T47D (cell line): ENCODE results near the gene ATP5PO.
"Not testable (repeated sequence)": the region's sequence is repeated elsewhere in the genome, so short reads cannot be mapped to it uniquely, and the experiment has no call there.

Experiments
- DNase-seq, 2 experiments: peaks; one replicate each; pipeline versions ENCODE4 v3.0.0 to v3.0.0-alpha.2; 2011 to 2012; ENCODE audit warnings: low read depth in 1 of 2, low spot score in 1 of 2
- JUND ChIP-seq: IDR thresholded peaks from 2 replicates; pipeline ENCODE4 v1.6.1; 2012; ENCODE audit warnings: low read depth
- in situ Hi-C: cut with HindIII; loops from 2 replicates; pipeline ENCODE4 v1.10.0; 2016; ENCODE audit warnings: low sequenced_read_pairs, low pct_unique_long_range_greater_than_20kb

ATP5PO gene

GRCh38 chr21:33869873-33870272 is 45.7 kb downstream of the ATP5PO start:
- in situ Hi-C loops, result no loop called here
- DNase-seq, result no peak
- TF ChIP-seq JUND, result no peak

- in situ Hi-C loops, DNase-seq: not testable (repeated sequence)
These were observed 47.7 kb downstream of the ATP5PO start for GRCh38 chr21:33867868-33868267.

DNA sequence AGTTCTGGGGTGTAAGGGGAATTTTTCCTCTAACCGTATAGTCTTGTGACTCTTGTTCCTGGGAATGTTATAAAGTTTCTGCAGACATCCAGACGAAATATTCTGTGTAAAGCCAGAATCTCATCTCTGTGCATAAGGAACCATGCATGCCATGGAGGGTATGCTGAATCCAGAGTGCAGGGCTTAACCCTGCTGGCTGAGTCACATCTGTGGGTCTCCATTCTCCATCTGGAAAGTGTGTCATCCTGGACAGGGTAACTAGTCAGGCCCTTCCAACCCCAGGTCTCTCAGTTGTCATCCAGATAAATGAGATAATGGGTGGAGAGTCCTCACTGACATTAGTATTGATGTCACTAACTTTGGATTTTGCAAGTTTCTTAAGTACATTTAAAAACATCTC is 48.8 kb downstream of the ATP5PO start:
- DNase-seq, result no peak
- in situ Hi-C loops, result no loop called here
- TF ChIP-seq JUND, result no peak

- DNase-seq, result no peak
- in situ Hi-C loops, result no loop called here
These were observed 49.5 kb downstream of the ATP5PO start for GRCh38 chr21:33865996-33866575.

GRCh38 chr21:33865176-33865575 is 50.4 kb downstream of the ATP5PO start:
- TF ChIP-seq JUND, result no peak
- in situ Hi-C loops, result no loop called here
- no peak for DNase-seq

More at GRCh38 chr21:33865996-33866575, 49.5 kb downstream of the ATP5PO start:
- TF ChIP-seq JUND, result no peak

DNA sequence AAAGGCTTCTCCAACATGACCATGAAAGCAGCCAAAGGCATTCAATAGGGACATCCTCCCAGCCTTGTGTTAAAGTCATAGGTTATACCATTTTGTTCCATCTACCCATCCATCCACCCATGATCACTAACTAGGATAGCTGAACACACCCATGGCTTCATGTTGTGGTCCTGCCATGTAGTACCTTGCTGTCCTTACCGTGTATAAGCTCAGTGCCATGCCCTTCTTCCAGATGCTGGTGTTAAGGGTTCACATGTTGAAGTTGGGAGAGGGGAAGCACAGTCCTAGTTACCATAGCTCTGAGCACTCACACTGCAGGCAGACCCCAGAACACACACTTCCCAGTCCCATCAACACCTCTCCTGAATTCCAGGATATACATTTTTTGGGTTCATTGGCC is 51.5 kb downstream of the ATP5PO start:
- in situ Hi-C loops, result no loop called here
- TF ChIP-seq JUND, result no peak

DNA sequence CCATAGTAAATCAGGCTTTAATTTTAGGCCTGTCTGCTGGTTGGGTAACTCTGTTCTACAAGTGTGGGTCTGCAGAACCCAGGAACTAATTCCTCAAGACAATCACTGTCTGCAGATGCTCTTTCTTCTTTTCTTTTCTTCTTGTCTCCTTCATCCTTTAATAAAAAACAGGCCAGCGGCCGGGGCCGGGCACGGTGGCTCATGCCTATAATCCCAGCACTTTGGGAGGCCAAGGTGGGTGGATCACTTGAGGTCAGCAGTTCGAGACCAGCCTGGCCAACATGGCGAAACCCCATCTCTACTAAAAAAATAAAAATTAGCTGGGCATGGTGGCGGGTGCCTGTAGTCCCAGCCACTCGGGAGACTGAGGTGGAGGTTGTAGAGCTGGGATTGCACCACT is 52.4 kb downstream of the ATP5PO start:
- in situ Hi-C loops, DNase-seq: not testable (repeated sequence)

More for the DNA sequence above, 51.5 kb downstream of the ATP5PO start:
- DNase-seq, result no peak

DNA sequence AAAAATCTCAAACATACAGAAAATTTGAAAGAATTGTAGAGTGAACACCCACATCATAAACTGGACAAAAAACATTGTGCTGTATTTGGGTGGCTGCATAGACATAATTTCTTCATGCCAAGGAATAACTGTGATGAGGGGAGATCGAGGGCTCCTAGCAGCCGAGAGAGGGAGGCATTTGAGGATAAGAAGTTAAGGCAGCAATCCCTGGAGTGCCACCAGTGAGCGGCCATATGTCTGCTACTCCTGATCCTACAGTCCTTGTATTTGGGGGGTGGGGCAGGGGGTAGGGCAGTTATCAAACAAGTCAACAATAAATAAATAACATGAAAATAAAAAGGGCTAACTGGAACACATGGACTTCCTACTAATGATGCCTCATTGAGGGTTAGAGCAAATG is 54.5 kb downstream of the ATP5PO start:
- no peak for DNase-seq
- in situ Hi-C loops, result no loop called here
- TF ChIP-seq JUND, result no peak

DNA sequence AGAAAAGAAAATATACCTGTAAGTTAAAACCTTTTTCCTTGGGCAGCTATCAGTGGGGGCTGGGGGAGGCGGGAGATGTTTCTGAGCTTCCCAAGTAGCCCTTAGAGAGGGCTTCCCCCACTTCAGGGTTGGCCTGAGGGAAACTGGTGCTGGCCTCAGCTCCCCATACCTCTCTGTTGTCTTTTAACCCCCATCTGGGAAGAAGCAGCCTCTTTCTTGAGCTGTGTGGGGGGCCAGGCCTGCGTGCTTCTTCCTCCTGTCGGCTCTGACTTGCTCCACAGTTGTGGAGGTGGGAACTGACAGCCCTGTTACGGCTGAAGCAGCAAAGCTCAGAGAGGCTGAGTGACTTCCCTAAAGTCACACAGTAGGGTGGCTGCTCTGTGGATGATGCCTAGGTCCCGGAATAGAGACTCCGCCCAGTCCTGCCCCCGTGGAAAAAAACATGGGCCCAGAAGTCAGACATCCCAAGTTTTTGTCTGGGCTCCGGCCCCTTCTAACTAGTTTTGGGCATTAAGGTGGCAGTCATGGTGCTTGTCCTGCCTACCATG is 55.2 kb downstream of the ATP5PO start:
- in situ Hi-C loops, result no loop called here
- TF ChIP-seq JUND, result no peak
- DNase-seq, result no peak

DNA sequence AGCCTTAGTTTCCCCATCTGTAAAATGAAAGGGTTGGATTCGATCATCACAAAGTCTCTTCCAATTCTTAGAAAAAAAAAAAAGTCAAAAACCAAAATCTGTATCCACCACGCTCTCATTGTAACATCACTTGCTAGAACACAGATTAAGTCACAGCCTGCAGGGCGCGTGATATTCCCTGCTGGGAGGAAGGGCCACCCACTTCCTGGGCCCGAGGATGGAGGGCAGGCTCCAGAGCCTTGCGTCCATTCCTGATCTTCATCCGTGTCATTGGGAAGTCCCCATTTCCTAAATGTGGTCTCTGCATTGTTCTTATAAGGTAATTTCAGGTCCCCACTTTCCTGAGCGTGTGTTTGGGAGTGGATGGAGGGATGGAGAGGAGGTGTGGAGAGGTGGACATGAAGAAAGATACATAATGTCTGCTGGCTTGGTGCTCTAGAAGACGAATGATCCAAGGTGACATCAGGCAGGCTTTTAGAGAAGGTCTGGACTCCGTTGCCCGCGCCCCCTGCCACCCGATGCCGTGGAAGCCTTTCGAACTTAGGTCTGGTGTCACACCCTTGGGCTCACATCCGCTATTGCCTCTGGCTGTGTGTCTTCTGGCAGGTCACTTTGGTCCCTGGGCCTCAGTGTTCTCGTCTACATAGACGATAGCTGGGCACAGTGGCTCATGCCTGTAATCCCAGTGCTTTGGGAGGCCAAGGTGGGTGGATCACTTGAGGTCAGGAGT is 56.1 kb downstream of the ATP5PO start:
- TF ChIP-seq JUND, result no peak
- in situ Hi-C loops, result no loop called here
- no peak for DNase-seq

DNA sequence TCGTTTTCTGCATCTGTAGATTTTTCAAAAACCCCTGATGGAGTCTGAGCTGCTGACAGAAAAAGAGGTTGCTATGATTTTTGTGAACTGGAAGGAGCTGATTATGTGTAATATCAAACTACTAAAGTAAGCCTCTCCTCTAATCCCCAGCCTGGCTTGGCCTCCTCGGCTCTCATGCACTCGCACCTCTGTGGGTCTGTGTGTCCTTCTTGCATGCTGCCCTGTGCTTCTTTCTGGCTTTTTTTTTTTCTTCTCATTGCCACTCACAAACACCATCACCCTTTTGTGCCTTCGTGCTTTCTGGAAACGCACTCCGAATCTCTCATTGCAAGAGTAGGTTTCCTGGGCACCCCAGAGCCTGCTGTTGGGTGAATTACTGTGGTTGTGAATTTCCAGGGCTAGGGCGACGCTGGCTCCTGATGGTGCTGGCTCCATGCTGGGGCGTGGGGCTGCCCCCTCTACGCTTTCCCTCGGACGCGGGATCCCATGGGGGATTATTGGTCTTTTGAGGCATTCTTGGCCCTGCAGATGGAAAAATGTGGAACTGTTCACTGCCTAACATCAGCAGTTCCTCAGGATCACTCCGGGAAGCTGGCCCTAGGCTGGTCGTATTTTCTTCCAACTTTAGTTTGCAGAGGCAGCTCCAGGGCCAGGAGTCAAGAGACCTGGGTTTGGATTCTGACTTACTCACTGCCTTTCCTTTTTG is 56.8 kb downstream of the ATP5PO start:
- TF ChIP-seq JUND, result no peak
- no peak for DNase-seq
- in situ Hi-C loops, result no loop called here

DNA sequence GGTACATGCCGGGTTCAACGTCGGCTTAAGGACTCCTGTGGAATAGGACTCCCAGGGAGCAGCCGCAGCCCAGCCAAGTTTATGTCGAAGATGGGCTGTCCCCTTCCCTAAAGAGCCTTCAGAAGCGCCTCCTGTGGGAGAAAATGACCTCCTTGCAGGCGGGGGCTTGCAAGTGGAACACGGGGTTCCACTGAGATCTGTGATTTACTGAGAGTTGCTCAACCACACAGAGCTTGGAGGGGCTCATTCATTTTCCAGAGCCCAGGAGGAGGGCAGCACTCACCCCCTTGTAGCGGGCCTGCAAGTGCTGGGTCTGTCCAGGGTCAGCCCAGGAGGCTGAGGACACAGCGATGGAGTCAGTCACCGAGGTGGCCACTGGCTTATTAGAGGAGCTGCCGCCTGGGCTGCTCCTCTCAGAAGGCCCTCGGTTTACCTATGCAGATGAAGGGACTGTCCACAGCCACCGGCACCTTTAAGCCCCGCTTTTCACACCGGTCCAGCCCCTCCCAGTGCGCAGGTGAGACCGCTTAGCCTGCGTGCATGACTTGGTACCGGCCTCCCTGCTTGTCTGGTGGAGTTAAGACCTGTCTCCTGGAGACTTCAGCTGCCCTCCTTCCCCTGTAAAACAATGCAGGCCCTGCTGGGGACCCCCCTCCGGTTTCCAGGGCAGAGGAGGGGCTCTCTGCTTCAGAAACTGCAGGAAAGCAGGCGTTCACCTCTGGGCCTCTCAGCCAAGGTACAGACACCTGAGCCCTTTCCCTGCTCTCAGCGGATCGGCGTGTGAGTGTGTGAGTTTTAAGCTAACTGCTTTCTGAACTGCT is 57.5 kb downstream of the ATP5PO start:
- TF ChIP-seq JUND, result no peak
- in situ Hi-C loops, result no loop called here
- no peak for DNase-seq
